A673 (cell line): Measurements from ENCODE around the gene CLK3.

Source experiments
- CTCF ChIP-seq: fragments of 300-800, 200-600 bp; sonication (generic); conservative IDR thresholded peaks from 2 replicates; pipeline ENCODE4 v1.5.1; 2017; ENCODE audit warnings: low read depth, mild to moderate bottlenecking, antibody characterized with exemption, low read length, moderate library complexity, mixed read lengths
- EZH2 ChIP-seq: fragments of 200-600 bp; sonication (generic); IDR thresholded peaks from 2 replicates; pipeline ENCODE4 v1.6.1; 2017; ENCODE audit warnings: borderline replicate concordance, low read depth, mild to moderate bottlenecking, mixed read lengths, antibody characterized with exemption, low read length; ENCODE audit not compliant: poor library complexity, severe bottlenecking

- TF ChIP-seq CTCF = no peak
- TF ChIP-seq EZH2 = no peak
Measured at GRCh38 chr15:74593122-74593521, 22.5 kb upstream of the CLK3 start.
